Neural progenitor cell (in vitro differentiated cells): ENCODE results near the gene INTS11. TPM values are rescaled to one million over a fixed set of nuclear protein-coding genes. Genes with fewer than 3 reads are reported as not detected.
"Not testable (repeated sequence)": the region's sequence is repeated elsewhere in the genome, so short reads cannot be mapped to it uniquely, and the experiment has no call there.

Experiments used
- DNase-seq: peaks from one replicate; pipeline ENCODE4 v3.0.0-alpha.2; 2016; ENCODE audit warnings: low spot score
- H2AFZ ChIP-seq: fragments of 200-600 bp; sonication (generic); replicated peaks from 2 replicates; pipeline ENCODE4 v1.6.1; 2016; ENCODE audit warnings: antibody characterized with exemption
- H3F3A ChIP-seq: fragments of 200-600 bp; sonication (generic); 2 replicates; pipeline ENCODE4 v1.6.1; 2016; ENCODE audit warnings: antibody characterized with exemption, low read depth
- H3K27ac ChIP-seq: fragments of 200-600 bp; sonication (generic); 2 replicates; pipeline ENCODE4 v1.5.1; 2016; ENCODE audit warnings: mild to moderate bottlenecking
- H3K27me3 ChIP-seq: fragments of 200-600 bp; sonication (generic); 2 replicates; pipeline ENCODE4 v1.6.1; 2016; ENCODE audit warnings: mild to moderate bottlenecking, moderate library complexity
- H3K36me3 ChIP-seq: fragments of 200-600 bp; sonication (generic); 2 replicates; pipeline ENCODE4 v1.5.1; 2016
- H3K4me1 ChIP-seq: fragments of 200-600 bp; sonication (generic); 2 replicates; pipeline ENCODE4 v1.6.1; 2016; ENCODE audit warnings: mixed run types
- H3K4me2 ChIP-seq: fragments of 200-600 bp; sonication (generic); 2 replicates; pipeline ENCODE4 v1.6.1; 2016
- H3K4me3 ChIP-seq: fragments of 200-600 bp; sonication (generic); 2 replicates; pipeline ENCODE4 v1.5.1; 2016
- H3K79me2 ChIP-seq: fragments of 200-600 bp; sonication (generic); 2 replicates; pipeline ENCODE4 v1.6.1; 2016; ENCODE audit warnings: low read depth
- H3K9ac ChIP-seq: fragments of 200-600 bp; sonication (generic); 2 replicates; pipeline ENCODE4 v1.6.1; 2016
- H3K9me3 ChIP-seq: fragments of 200-600 bp; sonication (generic); 2 replicates; pipeline ENCODE4 v1.5.1; 2016; ENCODE audit warnings: low read depth
- H4K20me1 ChIP-seq: fragments of 200-600 bp; sonication (generic); 2 replicates; pipeline ENCODE4 v1.6.1; 2016; ENCODE audit warnings: low read depth
- H3K27ac Mint-ChIP-seq: 3 replicates; pipeline ENCODE4 v1.8.0; 2021; ENCODE audit warnings: mixed read lengths
- H3K27me3 Mint-ChIP-seq: 2 replicates; pipeline ENCODE4 v1.8.0; 2022; ENCODE audit warnings: low read depth, mild to moderate bottlenecking, inconsistent platforms, moderate library complexity, mixed read lengths; ENCODE audit not compliant: insufficient read depth
- H3K36me3 Mint-ChIP-seq: 3 replicates; pipeline ENCODE4 v1.8.0; 2021; ENCODE audit warnings: mixed read lengths
- H3K4me1 Mint-ChIP-seq: 3 replicates; pipeline ENCODE4 v1.8.0; 2021; ENCODE audit warnings: mixed read lengths
- H3K4me3 Mint-ChIP-seq: 3 replicates; pipeline ENCODE4 v1.8.0; 2021; ENCODE audit warnings: mild to moderate bottlenecking, moderate library complexity, mixed read lengths
- H3K9me3 Mint-ChIP-seq: 3 replicates; pipeline ENCODE4 v1.8.0; 2020; ENCODE audit warnings: mixed read lengths
- EZH2 ChIP-seq: fragments of 200-600 bp; sonication (generic); IDR thresholded peaks from 2 replicates; pipeline ENCODE4 v1.6.1; 2017; ENCODE audit warnings: antibody characterized with exemption, mild to moderate bottlenecking, moderate library complexity
- EZH2phosphoT487 ChIP-seq: fragments of 200-600 bp; sonication (generic); IDR thresholded peaks from 2 replicates; pipeline ENCODE4 v1.6.1; 2017; ENCODE audit warnings: antibody characterized with exemption
- total RNA-seq: library from RNA; depleted of rRNA; stranded (reverse); fragments of >200 nt; gene quantifications from 2 replicates; pipeline ENCODE4 v1.2.3, GENCODE V29; 2015; ENCODE audit warnings: low replicate concordance
- TF ChIP-seq, protein P1 (sequence below): fragments of 200-600 bp; sonication (generic); IDR thresholded peaks from 2 replicates; pipeline ENCODE4 v1.5.1; 2017; ENCODE audit warnings: antibody characterized with exemption, mild to moderate bottlenecking

INTS11 gene
- total RNA-seq, 1 donor from 2014 or later = 62.4 TPM

DNA sequence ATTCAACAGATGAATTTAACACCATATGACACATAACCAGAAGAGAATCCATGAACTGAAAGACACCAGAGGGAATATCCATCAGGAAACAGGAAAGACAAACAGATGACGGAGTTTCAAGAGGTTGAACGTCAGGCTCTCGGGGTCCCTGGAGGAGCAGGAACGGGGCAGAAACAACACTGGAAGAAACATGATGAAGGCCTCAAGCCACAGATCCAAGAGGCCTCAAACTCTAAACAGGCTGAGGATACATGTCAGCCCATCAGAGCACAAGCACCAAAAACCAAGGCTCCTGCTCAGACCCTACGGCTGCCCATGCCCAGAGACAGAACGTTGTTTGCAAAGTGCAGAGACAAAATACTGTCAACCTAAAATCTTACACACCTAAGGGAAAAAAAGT lies 7.0 kb downstream of the INTS11 start:
- Histone ChIP-seq H3K36me3 (no peaks in the 10 kb centered on the region), H3K9me3 (no peaks in the 10 kb centered on the region), H4K20me1 (peaks cover 82% of the 10 kb centered on the region), H3K27ac (no peak overlapping the region), H3K4me2 (no peak overlapping the region), H3K9ac (no peak overlapping the region), H2AFZ (no peak overlapping the region), H3K27me3 (no peaks in the 10 kb centered on the region), H3K79me2 (peaks cover 64% of the 10 kb centered on the region), H3K4me3 (no peak overlapping the region), H3F3A (peaks cover 14% of the 10 kb centered on the region), H3K4me1 (peaks cover 7% of the 10 kb centered on the region)
- H3K27me3 Mint-ChIP-seq = peaks cover 12% of the 10 kb centered on the region
- no peak overlapping the region for H3K4me3 Mint-ChIP-seq
- no peaks in the 10 kb centered on the region for H3K9me3 Mint-ChIP-seq
- H3K4me1 Mint-ChIP-seq = peaks cover 10% of the 10 kb centered on the region
- no peak overlapping the region for H3K27ac Mint-ChIP-seq
- no peak for TF ChIP-seq EZH2
- no peak for DNase-seq
- peaks cover 11% of the 10 kb centered on the region for H3K36me3 Mint-ChIP-seq

DNA sequence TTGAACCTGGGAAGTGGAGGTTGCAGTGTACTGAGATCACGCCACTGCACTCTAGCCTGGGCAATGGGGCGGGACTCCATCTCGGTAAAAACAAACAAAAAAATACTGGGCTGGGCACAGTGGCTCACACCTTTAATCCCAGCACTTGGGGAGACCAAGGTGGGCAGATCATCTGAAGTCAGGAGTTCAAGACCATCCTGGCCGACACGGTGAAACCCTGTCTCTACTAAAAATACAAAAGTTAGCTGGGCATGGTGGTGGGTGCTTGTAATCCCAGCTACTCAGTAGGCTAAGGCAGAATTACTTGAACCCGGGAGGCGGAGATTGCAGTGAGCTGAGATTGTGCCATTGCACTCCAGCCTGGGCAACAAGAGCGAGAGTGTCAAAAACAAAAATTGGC lies 8.3 kb downstream of the INTS11 start:
- peaks cover 11% of the 10 kb centered on the region for H3K36me3 Mint-ChIP-seq
- peaks cover 12% of the 10 kb centered on the region for H3K27me3 Mint-ChIP-seq
- Histone ChIP-seq H3F3A (peaks cover 14% of the 10 kb centered on the region), H4K20me1 (peaks cover 78% of the 10 kb centered on the region), H3K4me2 (peak overlapping the region; percentile 45), H3K79me2 (peaks cover 52% of the 10 kb centered on the region)
- H2AFZ ChIP-seq, H3K4me3 Mint-ChIP-seq, H3K27me3 ChIP-seq, H3K4me3 ChIP-seq, H3K9me3 ChIP-seq, H3K27ac Mint-ChIP-seq, H3K36me3 ChIP-seq, H3K27ac ChIP-seq, DNase-seq, H3K4me1 ChIP-seq, H3K4me1 Mint-ChIP-seq, H3K9ac ChIP-seq, H3K9me3 Mint-ChIP-seq: not testable (repeated sequence)

- Histone ChIP-seq H3K4me2 (peak overlapping the region; percentile 45), H3K27ac (no peak overlapping the region), H4K20me1 (peaks cover 71% of the 10 kb centered on the region), H3K4me3 (no peak overlapping the region), H3K27me3 (no peaks in the 10 kb centered on the region), H3K4me1 (peaks cover 7% of the 10 kb centered on the region), H3K36me3 (no peaks in the 10 kb centered on the region), H3K9ac (no peak overlapping the region), H2AFZ (no peak overlapping the region), H3K79me2 (peaks cover 45% of the 10 kb centered on the region), H3F3A (peaks cover 14% of the 10 kb centered on the region), H3K9me3 (no peaks in the 10 kb centered on the region)
- Mint-ChIP-seq H3K36me3 (peaks cover 11% of the 10 kb centered on the region), H3K9me3 (no peaks in the 10 kb centered on the region), H3K27me3 (peaks cover 12% of the 10 kb centered on the region), H3K4me3 (peak overlapping the region; percentile 13), H3K27ac (no peak overlapping the region), H3K4me1 (peaks cover 6% of the 10 kb centered on the region)
- peak; percentile 43 for DNase-seq
- TF ChIP-seq EZH2 = no peak
- TF ChIP-seq, protein P1, sequence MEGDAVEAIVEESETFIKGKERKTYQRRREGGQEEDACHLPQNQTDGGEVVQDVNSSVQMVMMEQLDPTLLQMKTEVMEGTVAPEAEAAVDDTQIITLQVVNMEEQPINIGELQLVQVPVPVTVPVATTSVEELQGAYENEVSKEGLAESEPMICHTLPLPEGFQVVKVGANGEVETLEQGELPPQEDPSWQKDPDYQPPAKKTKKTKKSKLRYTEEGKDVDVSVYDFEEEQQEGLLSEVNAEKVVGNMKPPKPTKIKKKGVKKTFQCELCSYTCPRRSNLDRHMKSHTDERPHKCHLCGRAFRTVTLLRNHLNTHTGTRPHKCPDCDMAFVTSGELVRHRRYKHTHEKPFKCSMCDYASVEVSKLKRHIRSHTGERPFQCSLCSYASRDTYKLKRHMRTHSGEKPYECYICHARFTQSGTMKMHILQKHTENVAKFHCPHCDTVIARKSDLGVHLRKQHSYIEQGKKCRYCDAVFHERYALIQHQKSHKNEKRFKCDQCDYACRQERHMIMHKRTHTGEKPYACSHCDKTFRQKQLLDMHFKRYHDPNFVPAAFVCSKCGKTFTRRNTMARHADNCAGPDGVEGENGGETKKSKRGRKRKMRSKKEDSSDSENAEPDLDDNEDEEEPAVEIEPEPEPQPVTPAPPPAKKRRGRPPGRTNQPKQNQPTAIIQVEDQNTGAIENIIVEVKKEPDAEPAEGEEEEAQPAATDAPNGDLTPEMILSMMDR = no peak
- no peak for TF ChIP-seq EZH2phosphoT487
Observed at GRCh38 chr1:1315435-1315954, 9.0 kb downstream of the INTS11 start.

- peaks cover 6% of the 10 kb centered on the region for H3K4me1 Mint-ChIP-seq
- Histone ChIP-seq H3K9ac (no peak overlapping the region), H3K27ac (no peak overlapping the region), H3K4me1 (peaks cover 7% of the 10 kb centered on the region), H3K27me3 (no peaks in the 10 kb centered on the region), H3K36me3 (no peaks in the 10 kb centered on the region), H3K79me2 (peaks cover 38% of the 10 kb centered on the region), H3F3A (peaks cover 16% of the 10 kb centered on the region), H4K20me1 (peaks cover 70% of the 10 kb centered on the region), H3K4me2 (no peak overlapping the region), H3K4me3 (no peak overlapping the region), H2AFZ (no peak overlapping the region), H3K9me3 (no peaks in the 10 kb centered on the region)
- H3K27ac Mint-ChIP-seq = no peak overlapping the region
- TF ChIP-seq EZH2phosphoT487 (no peak), EZH2 (no peak)
- TF ChIP-seq, protein P1 = no peak
- peaks cover 9% of the 10 kb centered on the region for H3K27me3 Mint-ChIP-seq
- no peak overlapping the region for H3K4me3 Mint-ChIP-seq
- no peaks in the 10 kb centered on the region for H3K9me3 Mint-ChIP-seq
- H3K36me3 Mint-ChIP-seq = peaks cover 11% of the 10 kb centered on the region
- no peak for DNase-seq
Observed at GRCh38 chr1:1314678-1315335, 9.7 kb downstream of the INTS11 start.
